Esophagus muscularis mucosa (tissue), 4 donors: ENCODE data around the gene SYNE1.

Experiments used
- EP300 ChIP-seq: sonication (generic); formaldehyde crosslinking; IDR thresholded peaks from one replicate; pipeline ENCODE4 v1.6.1; 2017; ENCODE audit warnings: antibody characterized with exemption
- POLR2A ChIP-seq: fragments of 450-650 bp; IDR thresholded peaks from one replicate; pipeline ENCODE4 v1.6.1; 2017; ENCODE audit warnings: antibody characterized with exemption, moderate library complexity, mild to moderate bottlenecking, low read depth
- POLR2AphosphoS5 ChIP-seq, 2 donors: sonication (generic); formaldehyde crosslinking; IDR thresholded peaks; one replicate each; pipeline ENCODE4 v1.6.1; 2017; ENCODE audit warnings: antibody characterized with exemption in 2 of 2
- TF ChIP-seq, protein P1 (sequence below), 3 experiments: fragments of 200-600 bp in 2 of 3; fragments of 450-650 bp in 1 of 3; sonication (generic) in 2 of 3; IDR thresholded peaks; one replicate each; pipeline ENCODE4 v1.5.1; 2017 to 2019; ENCODE audit warnings: antibody characterized with exemption in 3 of 3, mild to moderate bottlenecking in 2 of 3, moderate library complexity in 1 of 3

DNA sequence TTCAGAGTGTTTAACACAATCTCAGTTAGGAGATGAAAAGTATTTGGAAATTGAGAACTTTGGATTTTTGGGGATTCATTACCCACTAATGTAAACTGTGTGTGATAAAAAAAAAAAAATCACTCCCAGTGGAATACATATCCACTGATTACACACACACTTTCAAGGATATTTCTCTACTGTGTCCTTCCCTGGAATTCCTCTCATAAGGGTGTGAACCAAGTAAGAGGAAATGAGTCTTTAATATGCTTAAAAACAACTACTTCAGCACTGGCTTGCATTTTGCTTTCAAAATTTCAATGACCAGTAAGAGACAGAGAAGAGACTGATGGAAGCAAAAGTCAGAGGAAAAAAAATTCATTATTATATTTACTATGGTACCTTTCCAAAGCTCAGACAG, 36.1 kb upstream of the SYNE1 start:
- no peak for TF ChIP-seq POLR2A
- TF ChIP-seq, protein P1, sequence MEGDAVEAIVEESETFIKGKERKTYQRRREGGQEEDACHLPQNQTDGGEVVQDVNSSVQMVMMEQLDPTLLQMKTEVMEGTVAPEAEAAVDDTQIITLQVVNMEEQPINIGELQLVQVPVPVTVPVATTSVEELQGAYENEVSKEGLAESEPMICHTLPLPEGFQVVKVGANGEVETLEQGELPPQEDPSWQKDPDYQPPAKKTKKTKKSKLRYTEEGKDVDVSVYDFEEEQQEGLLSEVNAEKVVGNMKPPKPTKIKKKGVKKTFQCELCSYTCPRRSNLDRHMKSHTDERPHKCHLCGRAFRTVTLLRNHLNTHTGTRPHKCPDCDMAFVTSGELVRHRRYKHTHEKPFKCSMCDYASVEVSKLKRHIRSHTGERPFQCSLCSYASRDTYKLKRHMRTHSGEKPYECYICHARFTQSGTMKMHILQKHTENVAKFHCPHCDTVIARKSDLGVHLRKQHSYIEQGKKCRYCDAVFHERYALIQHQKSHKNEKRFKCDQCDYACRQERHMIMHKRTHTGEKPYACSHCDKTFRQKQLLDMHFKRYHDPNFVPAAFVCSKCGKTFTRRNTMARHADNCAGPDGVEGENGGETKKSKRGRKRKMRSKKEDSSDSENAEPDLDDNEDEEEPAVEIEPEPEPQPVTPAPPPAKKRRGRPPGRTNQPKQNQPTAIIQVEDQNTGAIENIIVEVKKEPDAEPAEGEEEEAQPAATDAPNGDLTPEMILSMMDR (IDR thresholded peaks at IDR 0.05) = no peak
- TF ChIP-seq EP300 = no peak
- no peak for TF ChIP-seq POLR2AphosphoS5 (IDR thresholded peaks at IDR 0.05)
